ENCODE results near the gene TNFRSF19. TPM values are rescaled to one million over a fixed set of nuclear protein-coding genes. Genes with fewer than 3 reads are reported as not detected.

The TNFRSF19 gene
- total and polyA plus RNA-seq, 2 of the 13 experiments (the other 11 are each of a cell fraction or from before 2014, with no cell fraction given): 75.3 to 77.7 TPM

- TF ChIP-seq ZNF407 (CRISPR knock-in tag; IDR thresholded peaks at IDR 0.05; ENCODE audit: not compliant biosample characterization): no peak
Observed at GRCh38 chr13:23685416-23685815, 115.2 kb downstream of the TNFRSF19 start (continued).

- Histone ChIP-seq H3K9ac (ENCODE audit: insufficient read depth, low read depth, low read length) (no peak overlapping the region), H3K4me2 (ENCODE audit: low read depth, low read length) (no peak overlapping the region), H3K27me3 (ENCODE audit: control insufficient read depth in 1 of 2, insufficient read depth in 2 of 2, low read length in 2 of 2) (no peaks in the 10 kb centered on the region), H4K20me1 (ENCODE audit: insufficient read depth, low read length) (no peaks in the 10 kb centered on the region), H3K9me3 (ENCODE audit: low read length) (peaks cover 20% of the 10 kb centered on the region), H3K27ac (ENCODE audit: extremely low read length, insufficient read depth, low read length) (no peak overlapping the region), H3K4me1 (ENCODE audit: insufficient read depth, low read length) (peaks cover 26% of the 10 kb centered on the region), H2AFZ (ENCODE audit: low read length) (no peak overlapping the region), H3K36me3 (replicated peaks in 1 of 2; ENCODE audit: control insufficient read depth in 1 of 2, insufficient read depth in 2 of 2, low read length in 2 of 2) (no peaks in the 10 kb centered on the region), H3K79me2 (ENCODE audit: insufficient read depth, low read length) (no peaks in the 10 kb centered on the region), H3K4me3 (replicated peaks in 1 of 3; ENCODE audit: insufficient read depth in 1 of 3, low read depth in 2 of 3, low read length in 3 of 3) (no peak overlapping the region)
- POLR2A ChIA-PET: no interaction called here
- DNase-seq (ENCODE audit: low spot score) (no peak), ATAC-seq (no peak), FAIRE-seq (no peak)
- intact Hi-C loops (cut with micrococcal nuclease; ENCODE audit: unreplicated experiment) (no loop called here), in situ Hi-C loops (cut with HindIII; ENCODE audit: extremely low pct_ligation_motif_present, low pct_unique_long_range_greater_than_20kb) (no loop called here)
- CTCF ChIA-PET (ENCODE audit: low intra/inter-chr PET ratio, low total read pairs): no interaction called here
- no peak for TF ChIP-seq ZNF713 (CRISPR knock-in tag; IDR thresholded peaks at IDR 0.05)
- TF ChIP-seq FOXP4 (CRISPR knock-in tag; IDR thresholded peaks at IDR 0.05): no peak
- TF ChIP-seq ZNF569 (CRISPR knock-in tag; IDR thresholded peaks at IDR 0.05; ENCODE audit: borderline replicate concordance): no peak
- TF ChIP-seq ZBTB8A (CRISPR knock-in tag; IDR thresholded peaks at IDR 0.05; ENCODE audit: borderline replicate concordance, low read depth): no peak
- no peak for TF ChIP-seq ZNF615 (CRISPR knock-in tag; IDR thresholded peaks at IDR 0.05; ENCODE audit: borderline replicate concordance)
- no peak for TF ChIP-seq ZNF891 (CRISPR knock-in tag; IDR thresholded peaks at IDR 0.05)
- TF ChIP-seq ATF2 (CRISPR knock-in tag; IDR thresholded peaks at IDR 0.05): no peak
- no peak for TF ChIP-seq JARID2 (CRISPR knock-in tag; IDR thresholded peaks at IDR 0.05; ENCODE audit: insufficient replicate concordance)
- no peak for TF ChIP-seq BCL6 (CRISPR knock-in tag; IDR thresholded peaks at IDR 0.05)
- WGBS (ENCODE audit: low lambda C conversion rate): 77% methylated on average over 3 of the region's 3 CpGs
- BruUV-seq (replicated peaks): no TSS peak
Observed at GRCh38 chr13:23686948-23687347, 116.7 kb downstream of the TNFRSF19 start.
